Placental pericyte (primary cell): Measurements from ENCODE around the gene F8. TPM values are rescaled to one million over a fixed set of nuclear protein-coding genes. Genes with fewer than 3 reads are reported as not detected.

Experiments used
- small RNA-seq: library from RNA; depleted of rRNA; stranded (forward); fragments of <200 nt; gene quantifications from one replicate; pipeline ENCODE3, GENCODE V24; 2012; ENCODE audit warnings: low replicate concordance
- total RNA-seq: library from RNA; depleted of rRNA; stranded (reverse); fragments of >200 nt; gene quantifications from 2 replicates; pipeline ENCODE4 v1.2.3, GENCODE V29; 2012

Gene F8
- 1.5 and 2.4 TPM in 2 replicates for total RNA-seq

DNA sequence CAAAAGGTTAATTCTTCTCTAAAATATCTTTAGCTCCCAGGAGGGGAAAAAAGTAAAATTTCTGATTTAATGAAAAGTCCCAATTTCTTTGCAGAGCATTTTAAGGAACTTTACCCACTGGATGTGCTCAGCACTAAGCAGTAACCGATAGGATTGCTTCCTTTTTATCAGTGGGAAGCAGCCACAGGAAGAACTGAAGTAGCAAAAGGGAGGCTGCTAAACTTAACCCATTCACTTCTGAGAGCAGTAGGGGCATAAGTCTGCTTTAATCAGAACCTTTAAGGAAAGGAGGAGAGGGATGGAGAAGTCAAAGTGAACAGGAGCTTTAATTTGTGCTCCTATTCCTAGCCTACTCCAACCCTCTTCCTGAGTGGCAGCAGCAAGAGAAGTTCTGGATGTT is at the start of gene F8:
Gene F8, minus strand, starts transcription at position 139 of the 400 bp plus-strand sequence. CDS start 171 bp downstream, outside the sequence.

GRCh38 chrX:155070975-155071693 is 48.6 kb upstream of the F8 start, which contains the start of the genes BRCC3, CMC4 and MTCP1:
Gene BRCC3, plus strand, starts transcription at chrX:155071508. Its CDS starts 20 bp downstream, at chrX:155071528.
Gene CMC4, minus strand, starts transcription at chrX:155071136. Its CDS starts 7,113 bp downstream, at chrX:155064023.
Gene MTCP1, minus strand, starts transcription at chrX:155071136. Its CDS starts 5,126 bp downstream, at chrX:155066010.

GRCh38 chrX:155026727-155027508 is 4.4 kb upstream of the F8 start, which contains the start of gene FUNDC2:
Gene FUNDC2, plus strand, starts transcription at chrX:155026844. Its CDS starts 95 bp downstream, at chrX:155026939.

DNA sequence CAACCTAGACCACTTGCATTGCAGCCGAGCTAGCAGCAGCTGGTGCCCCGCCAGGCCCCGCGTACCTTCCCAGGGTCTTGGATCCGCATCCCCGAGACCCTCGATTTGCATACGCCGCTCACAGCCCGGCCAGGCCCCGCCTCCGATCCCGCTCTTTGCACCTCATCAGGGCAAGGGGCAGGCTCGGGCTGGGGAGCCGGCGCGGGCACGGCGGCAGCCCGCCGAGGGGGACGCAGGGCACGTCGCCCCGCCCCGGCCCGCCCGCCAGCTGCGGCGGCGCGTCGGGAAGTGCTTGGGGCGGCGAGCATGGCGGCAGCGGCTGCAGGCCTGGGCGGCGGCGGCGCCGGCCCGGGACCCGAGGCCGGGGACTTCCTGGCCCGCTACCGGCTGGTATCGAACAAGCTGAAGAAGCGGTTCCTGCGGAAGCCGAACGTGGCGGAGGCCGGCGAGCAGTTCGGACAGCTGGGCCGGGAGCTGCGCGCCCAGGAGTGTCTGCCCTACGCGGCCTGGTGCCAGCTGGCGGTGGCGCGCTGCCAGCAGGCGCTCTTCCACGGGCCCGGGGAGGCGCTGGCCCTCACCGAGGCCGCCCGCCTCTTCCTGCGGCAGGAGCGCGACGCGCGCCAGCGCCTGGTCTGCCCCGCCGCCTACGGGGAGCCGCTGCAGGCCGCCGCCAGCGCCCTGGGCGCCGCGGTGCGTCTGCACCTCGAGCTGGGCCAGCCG is 136.3 kb downstream of the F8 start, which contains the start of gene F8A1:
Gene F8A1, plus strand, starts transcription at position 287 of the 720 bp plus-strand sequence. Its CDS starts 20 bp downstream, at position 307.

GRCh38 chrX:154834562-154834961 is 188.0 kb downstream of the F8 start, which contains the start of gene SMIM9:
Gene SMIM9, minus strand, starts transcription at chrX:154834662. Its CDS starts 3,806 bp downstream, at chrX:154830856.

DNA sequence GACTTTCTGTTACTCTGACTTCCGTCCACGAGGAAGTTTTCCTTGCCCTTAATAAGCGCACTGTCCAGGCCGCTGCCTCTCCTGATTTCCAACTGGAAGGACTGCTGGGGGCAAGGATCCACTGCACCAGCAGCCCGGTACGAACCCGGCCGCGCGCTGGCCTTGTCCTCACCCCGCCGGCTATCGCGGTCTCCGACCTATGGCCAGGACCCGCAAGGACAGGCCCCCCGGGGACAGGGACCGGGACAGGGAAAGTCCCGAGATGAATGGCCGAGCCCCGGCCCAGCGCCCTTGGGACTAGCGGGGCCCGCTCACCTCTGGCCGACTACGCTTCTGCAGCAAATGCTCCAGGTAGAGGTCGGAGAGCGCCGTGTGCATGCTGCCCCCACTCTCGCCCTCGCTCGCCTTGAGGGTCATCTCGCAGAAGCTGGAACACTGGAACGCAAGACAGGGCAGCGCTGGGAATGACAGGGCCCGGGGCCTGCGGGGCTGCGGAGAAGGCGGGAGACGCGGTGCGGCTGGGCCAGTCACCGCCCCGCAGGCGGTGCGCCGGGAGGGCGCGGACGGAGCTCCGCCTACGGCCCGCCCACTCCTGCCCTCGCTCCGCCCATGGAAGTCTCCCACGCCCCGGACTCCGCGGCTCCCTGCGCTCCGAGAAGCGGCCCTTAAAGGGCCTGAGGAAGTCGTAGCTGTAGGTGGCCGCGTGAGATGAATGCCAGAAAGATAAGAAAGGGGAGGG is 217.4 kb downstream of the F8 start, which contains the start of gene MPP1:
Gene MPP1, minus strand, starts transcription at position 529 of the 739 bp plus-strand sequence. Its CDS starts 112 bp downstream, at position 417.

Small RNA genes lying within 50 kb of the gene (small RNA-seq; reads per million reads assigned to genes)
- gene MIR1184-1, result not detected

Other genes with a start within 250 kb of the F8 start
- gene MPP1, start 217.2 kb downstream of the F8 start, total RNA-seq, result 10.1 and 15.9 TPM in 2 replicates
- not detected in 2 replicates for gene SMIM9, start 188.1 kb downstream of the F8 start, total RNA-seq
- 5.3 and 10.5 TPM in 2 replicates for gene F8A1, start 136.4 kb downstream of the F8 start, total RNA-seq
- 24.8 and 30.4 TPM in 2 replicates for gene FUNDC2, start 4.1 kb upstream of the F8 start, total RNA-seq
- 5.0 and 9.3 TPM in 2 replicates for gene CMC4, start 48.4 kb upstream of the F8 start, total RNA-seq
- gene MTCP1, start 48.4 kb upstream of the F8 start, total RNA-seq, result 1.3 and 1.9 TPM in 2 replicates
- 8.3 and 13.3 TPM in 2 replicates for gene BRCC3, start 48.8 kb upstream of the F8 start, total RNA-seq
- gene VBP1, start 193.7 kb upstream of the F8 start, total RNA-seq, result 36.8 and 69.4 TPM in 2 replicates
- gene RAB39B, start 241.8 kb upstream of the F8 start, total RNA-seq, result 0.14 and 0.44 TPM in 2 replicates